ENCODE results near the gene WNT8A. TPM values are rescaled to one million over a fixed set of nuclear protein-coding genes. Genes with fewer than 3 reads are reported as not detected.
A peak's percentile ranks its signal among the peaks of the same experiment; 100 is the strongest.
"Not testable (repeated sequence)": the region's sequence is repeated elsewhere in the genome, so short reads cannot be mapped to it uniquely, and the experiment has no call there.

Gene WNT8A
- total RNA-seq, 4 donors from 2014 or later, result not detected

GRCh38 chr5:138068742-138069600 is 14.9 kb upstream of the WNT8A start:
- WGBS, 2 donors (ENCODE audit: low coverage in 1 of 2), result 12 to 63% methylated on average over 1 to 6 of the region's 6 CpGs

GRCh38 chr5:138070026-138070425 is 13.8 kb upstream of the WNT8A start:
- no CpG with 5 or more reads among the region's 32 CpGs for WGBS, 2 donors (ENCODE audit: low coverage in 1 of 2)
- ATAC-seq, result not testable (repeated sequence)

More at GRCh38 chr5:138068742-138069600, 14.9 kb upstream of the WNT8A start:
- Histone ChIP-seq H3K9me3 (no peaks in the 10 kb centered on the region), H3K27ac (no peak overlapping the region), H3K36me3 (no peaks in the 10 kb centered on the region), H3K4me1 (no peaks in the 10 kb centered on the region), H3K27me3 (no peaks in the 10 kb centered on the region), H3K4me3 (no peak overlapping the region)
- TF ChIP-seq POLR2A (IDR thresholded peaks at IDR 0.05) (no peak), CTCF (IDR thresholded peaks at IDR 0.05) (peak; percentile 71 to 79 (median 76))
- peak; percentile 78 for ATAC-seq

GRCh38 chr5:138077064-138077696 is 6.7 kb upstream of the WNT8A start:
- H3K9me3 ChIP-seq, result no peaks in the 10 kb centered on the region
- peak; percentile 67 for ATAC-seq
- no peaks in the 10 kb centered on the region for H3K27me3 ChIP-seq
- 0 to 27% methylated on average over 4 to 5 of the region's 5 CpGs for WGBS, 2 donors (ENCODE audit: low coverage in 1 of 2)
- TF ChIP-seq CTCF (IDR thresholded peaks at IDR 0.05) (peak; percentile 76 to 89 (median 84)), POLR2AphosphoS5 (IDR thresholded peaks at IDR 0.05) (no peak)
- no peak overlapping the region for H3K4me3 ChIP-seq
- H3K27ac ChIP-seq, result no peak overlapping the region
- H3K4me1 ChIP-seq, result peaks cover 0 to 9% (median 0%) of the 10 kb centered on the region in 3 donors
- no peaks in the 10 kb centered on the region for H3K36me3 ChIP-seq

More at GRCh38 chr5:138070026-138070425, 13.8 kb upstream of the WNT8A start:
- H3K4me1 ChIP-seq, H3K27me3 ChIP-seq, H3K36me3 ChIP-seq, H3K9me3 ChIP-seq, H3K4me3 ChIP-seq, H3K27ac ChIP-seq: not testable (repeated sequence)

- no peaks in the 10 kb centered on the region for H3K36me3 ChIP-seq
Measured at GRCh38 chr5:138078006-138078643, 5.7 kb upstream of the WNT8A start.

More at GRCh38 chr5:138078006-138078643, 5.7 kb upstream of the WNT8A start:
- Histone ChIP-seq H3K4me1 (peaks cover 0 to 9% (median 0%) of the 10 kb centered on the region in 3 donors), H3K27ac (no peak overlapping the region), H3K27me3 (no peaks in the 10 kb centered on the region), H3K9me3 (no peaks in the 10 kb centered on the region), H3K4me3 (no peak overlapping the region)
- no peak for ATAC-seq
- TF ChIP-seq CTCF (IDR thresholded peaks at IDR 0.05), result no peak
- no peak for TF ChIP-seq EP300 (IDR thresholded peaks at IDR 0.05)
- no peak for TF ChIP-seq POLR2A (IDR thresholded peaks at IDR 0.05)
- TF ChIP-seq POLR2AphosphoS5 (IDR thresholded peaks at IDR 0.05), result no peak
- no CpG with 5 or more reads among the region's 1 CpG for WGBS, 2 donors (ENCODE audit: low coverage in 1 of 2)
